Prostate gland (tissue), 2 donors: ENCODE results near the gene USP9Y.
A peak's percentile ranks its signal among the peaks of the same experiment; 100 is the strongest.

Source experiments
- CTCF ChIP-seq, 4 experiments: fragments of 200-600 bp in 2 of 4; fragments of 450-650 bp in 2 of 4; sonication (generic) in 2 of 4; IDR thresholded peaks; 1 replicate in 3 of 4; 2 replicates in 1 of 4; pipeline ENCODE4 v1.5.1; 2016 to 2019; ENCODE audit warnings: antibody characterized with exemption in 4 of 4, mild to moderate bottlenecking in 2 of 4, moderate library complexity in 2 of 4
- POLR2A ChIP-seq: fragments of 450-650 bp; IDR thresholded peaks from one replicate; pipeline ENCODE4 v1.6.1; 2016; ENCODE audit warnings: antibody characterized with exemption, mild to moderate bottlenecking
- POLR2AphosphoS5 ChIP-seq: sonication (generic); formaldehyde crosslinking; IDR thresholded peaks from one replicate; pipeline ENCODE4 v1.6.1; 2017; ENCODE audit warnings: antibody characterized with exemption

DNA sequence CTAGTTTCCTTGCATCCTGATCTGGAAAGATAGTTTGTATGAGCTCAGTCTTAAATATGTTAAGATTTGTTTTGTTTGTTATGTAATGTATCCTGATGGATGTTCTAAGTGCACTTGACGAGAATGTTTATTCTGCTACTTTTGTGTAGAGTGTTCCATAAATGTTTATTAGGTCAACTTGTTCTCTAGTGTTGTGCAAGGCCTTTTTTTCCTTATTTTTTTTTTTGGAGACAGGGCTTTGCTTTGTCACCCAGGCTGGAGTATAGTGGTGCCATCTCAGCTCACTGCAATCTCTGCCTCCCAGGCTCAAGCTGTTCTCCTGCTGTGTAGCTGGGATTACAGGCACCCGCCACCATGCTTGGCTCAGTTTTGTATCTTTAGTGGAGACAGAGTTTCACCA, 28.7 kb downstream of the USP9Y start:
- TF ChIP-seq CTCF (IDR thresholded peaks at IDR 0.05) (no peak), POLR2A (no peak), POLR2AphosphoS5 (peak; percentile 44)
